Measurements from ENCODE around the gene GABRG3. TPM values are rescaled to one million over a fixed set of nuclear protein-coding genes. Genes with fewer than 3 reads are reported as not detected.

GABRG3 gene
- total RNA-seq, 1 experiment from 2014 or later = not detected

GRCh38 chr15:27573805-27574485, 603.0 kb downstream of the GABRG3 start:
- H3K9me3 Mint-ChIP-seq (ENCODE audit: low read depth, unreplicated experiment) = no peaks in the 10 kb centered on the region
- no peak overlapping the region for H3K4me3 Mint-ChIP-seq (ENCODE audit: low read depth, unreplicated experiment)
- intact Hi-C loops (cut with micrococcal nuclease; ENCODE audit: unreplicated experiment) = no loop called here
- no peak for TF ChIP-seq CTCF (IDR thresholded peaks at IDR 0.05; ENCODE audit: unreplicated experiment)
- CTCF ChIA-PET = no interaction called here
- no peak for DNase-seq
- no peaks in the 10 kb centered on the region for H3K36me3 Mint-ChIP-seq (ENCODE audit: insufficient read depth, unreplicated experiment)
- no peaks in the 10 kb centered on the region for H3K4me1 Mint-ChIP-seq (ENCODE audit: low read depth, unreplicated experiment)
- BruUV-seq (replicated peaks) = no TSS peak
- no peaks in the 10 kb centered on the region for H3K27me3 Mint-ChIP-seq (ENCODE audit: unreplicated experiment)
- no peak overlapping the region for H3K27ac Mint-ChIP-seq (ENCODE audit: unreplicated experiment)

- H3K4me1 Mint-ChIP-seq (ENCODE audit: low read depth, unreplicated experiment) = no peaks in the 10 kb centered on the region
- no peaks in the 10 kb centered on the region for H3K36me3 Mint-ChIP-seq (ENCODE audit: insufficient read depth, unreplicated experiment)
- DNase-seq = no peak
- intact Hi-C loops (cut with micrococcal nuclease; ENCODE audit: unreplicated experiment) = no loop called here
- CTCF ChIA-PET = no interaction called here
- H3K9me3 Mint-ChIP-seq (ENCODE audit: low read depth, unreplicated experiment) = no peaks in the 10 kb centered on the region
- TF ChIP-seq CTCF (IDR thresholded peaks at IDR 0.05; ENCODE audit: unreplicated experiment) = no peak
- no TSS peak for BruUV-seq (replicated peaks)
- no peak overlapping the region for H3K27ac Mint-ChIP-seq (ENCODE audit: unreplicated experiment)
- no peak overlapping the region for H3K4me3 Mint-ChIP-seq (ENCODE audit: low read depth, unreplicated experiment)
- no peaks in the 10 kb centered on the region for H3K27me3 Mint-ChIP-seq (ENCODE audit: unreplicated experiment)
These were observed 603.6 kb downstream of the GABRG3 start for GRCh38 chr15:27574541-27575054.

- BruUV-seq (replicated peaks) = no TSS peak
- Mint-ChIP-seq H3K4me1 (ENCODE audit: low read depth, unreplicated experiment) (no peaks in the 10 kb centered on the region), H3K9me3 (ENCODE audit: low read depth, unreplicated experiment) (no peaks in the 10 kb centered on the region), H3K27ac (ENCODE audit: unreplicated experiment) (no peak overlapping the region), H3K27me3 (ENCODE audit: unreplicated experiment) (no peaks in the 10 kb centered on the region), H3K36me3 (ENCODE audit: insufficient read depth, unreplicated experiment) (no peaks in the 10 kb centered on the region), H3K4me3 (ENCODE audit: low read depth, unreplicated experiment) (no peak overlapping the region)
- TF ChIP-seq CTCF (IDR thresholded peaks at IDR 0.05; ENCODE audit: unreplicated experiment) = no peak
- intact Hi-C loops (cut with micrococcal nuclease; ENCODE audit: unreplicated experiment) = no loop called here
- DNase-seq = no peak
- CTCF ChIA-PET = no interaction called here
These were observed 604.5 kb downstream of the GABRG3 start for GRCh38 chr15:27575521-27575920.

- no TSS peak for BruUV-seq (replicated peaks)
- CTCF ChIA-PET = no interaction called here
- H3K4me1 Mint-ChIP-seq (ENCODE audit: low read depth, unreplicated experiment) = no peaks in the 10 kb centered on the region
These were observed 605.6 kb downstream of the GABRG3 start for GRCh38 chr15:27576576-27576975.

More at GRCh38 chr15:27576576-27576975, 605.6 kb downstream of the GABRG3 start:
- no peaks in the 10 kb centered on the region for H3K36me3 Mint-ChIP-seq (ENCODE audit: insufficient read depth, unreplicated experiment)
- no peak for DNase-seq
- H3K27ac Mint-ChIP-seq (ENCODE audit: unreplicated experiment) = no peak overlapping the region
- H3K9me3 Mint-ChIP-seq (ENCODE audit: low read depth, unreplicated experiment) = no peaks in the 10 kb centered on the region
- TF ChIP-seq CTCF (IDR thresholded peaks at IDR 0.05; ENCODE audit: unreplicated experiment) = no peak
- no peak overlapping the region for H3K4me3 Mint-ChIP-seq (ENCODE audit: low read depth, unreplicated experiment)
- no peaks in the 10 kb centered on the region for H3K27me3 Mint-ChIP-seq (ENCODE audit: unreplicated experiment)
- intact Hi-C loops (cut with micrococcal nuclease; ENCODE audit: unreplicated experiment) = no loop called here

Measured in Calu3 (cell line).